Activated CD4-positive, alpha-beta T cell treated with anti-CD3 and anti-CD28 coated beads for 4 hours (primary cell): ENCODE data around the gene ULBP3.
A peak's percentile ranks its signal among the peaks of the same experiment; 100 is the strongest.

Experiments
- DNase-seq, 2 donors: peaks; one replicate each; pipeline ENCODE4 v3.0.0-alpha.2; 2020

Gene ULBP3

DNA sequence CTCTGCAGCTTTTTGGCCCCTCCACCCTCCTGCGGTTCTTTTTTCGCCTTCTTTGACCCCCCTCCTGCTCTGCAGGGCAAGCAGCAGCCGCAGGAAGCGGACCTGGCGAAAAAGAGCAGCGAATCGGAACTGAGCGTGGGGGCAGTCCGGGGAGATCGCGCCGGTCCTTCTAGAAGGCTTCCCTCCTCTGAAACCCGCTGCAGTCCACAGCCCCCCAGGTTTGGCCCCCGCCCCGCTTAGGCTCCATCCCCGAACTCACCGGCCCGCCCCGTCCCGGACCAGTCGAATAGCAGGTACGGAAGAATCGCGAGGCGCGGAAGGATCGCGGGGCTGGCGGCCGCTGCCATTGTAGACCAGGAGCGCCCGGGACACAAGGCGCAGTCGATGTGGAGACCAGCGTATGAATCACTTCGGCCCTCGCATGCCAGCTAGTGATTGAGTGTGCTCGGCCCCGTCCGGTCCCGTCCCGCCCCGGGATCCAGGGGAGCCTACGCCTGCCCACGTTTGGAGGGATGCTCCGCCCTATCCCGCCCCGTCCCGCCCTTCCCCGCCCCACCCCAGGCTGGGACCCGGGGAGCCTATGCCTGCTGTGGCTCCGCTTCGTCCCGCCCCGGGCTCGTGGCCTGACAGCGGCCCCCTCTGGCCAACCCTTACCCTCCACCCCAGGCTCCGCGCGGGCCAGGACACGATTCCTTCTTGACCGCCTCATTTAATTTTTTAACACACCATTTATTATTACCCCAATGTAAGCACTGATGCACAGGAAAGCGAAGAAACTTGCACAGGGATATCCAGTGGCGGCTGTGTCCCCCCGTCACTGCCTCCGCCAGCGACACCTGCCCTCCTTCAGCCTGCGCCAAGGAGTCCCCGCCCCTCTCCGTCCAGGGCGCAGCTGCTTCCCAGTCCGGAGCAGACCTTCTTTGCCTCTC lies at the start of gene ULBP3:
Gene ULBP3 (minus strand): TSS at position 402 of the 929 bp plus-strand sequence. CDS start 55 bp downstream, at position 347.
- DNase-seq: peak; percentile 58 to 63

DNA sequence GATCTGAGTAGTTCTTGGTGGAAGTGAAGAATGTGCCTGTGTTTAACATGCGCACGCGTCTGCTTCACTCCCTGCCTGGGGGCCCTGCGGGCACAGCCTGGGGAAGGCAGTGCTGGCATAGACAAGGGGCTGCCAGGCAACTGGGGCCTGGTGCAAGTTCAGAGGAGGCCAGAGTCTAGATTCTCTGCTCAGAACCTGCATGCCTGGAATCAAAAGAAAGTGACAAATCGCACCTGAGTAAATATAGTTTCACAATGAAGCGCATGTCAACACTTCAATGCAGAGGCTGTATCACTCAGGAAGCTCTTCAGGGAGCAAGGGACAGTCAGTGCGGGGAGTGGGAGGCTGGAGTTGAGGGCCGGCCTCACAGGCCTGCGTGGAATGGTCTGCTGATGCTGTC lies 49.7 kb upstream of the ULBP3 start:
- no peak for DNase-seq

DNA sequence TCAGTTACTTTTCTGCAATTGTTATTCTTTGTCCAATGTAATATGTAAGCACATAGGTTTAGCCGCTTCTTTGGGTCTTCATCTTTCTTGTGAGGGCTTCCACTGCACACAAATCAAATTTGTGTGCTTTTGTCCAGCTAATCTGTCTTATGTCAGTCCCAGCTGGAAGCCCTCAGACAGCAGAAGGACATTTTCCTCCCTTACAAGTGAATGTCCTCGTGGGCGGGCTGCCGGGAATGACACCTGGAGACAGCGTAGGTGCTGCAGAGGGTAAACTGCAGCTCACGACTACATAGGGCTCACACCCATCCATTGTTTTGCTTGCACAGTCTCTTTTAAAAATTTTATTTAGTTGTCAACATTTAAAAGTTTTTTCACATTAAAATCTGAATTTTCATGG lies 49.3 kb upstream of the ULBP3 start:
- DNase-seq: no peak

DNA sequence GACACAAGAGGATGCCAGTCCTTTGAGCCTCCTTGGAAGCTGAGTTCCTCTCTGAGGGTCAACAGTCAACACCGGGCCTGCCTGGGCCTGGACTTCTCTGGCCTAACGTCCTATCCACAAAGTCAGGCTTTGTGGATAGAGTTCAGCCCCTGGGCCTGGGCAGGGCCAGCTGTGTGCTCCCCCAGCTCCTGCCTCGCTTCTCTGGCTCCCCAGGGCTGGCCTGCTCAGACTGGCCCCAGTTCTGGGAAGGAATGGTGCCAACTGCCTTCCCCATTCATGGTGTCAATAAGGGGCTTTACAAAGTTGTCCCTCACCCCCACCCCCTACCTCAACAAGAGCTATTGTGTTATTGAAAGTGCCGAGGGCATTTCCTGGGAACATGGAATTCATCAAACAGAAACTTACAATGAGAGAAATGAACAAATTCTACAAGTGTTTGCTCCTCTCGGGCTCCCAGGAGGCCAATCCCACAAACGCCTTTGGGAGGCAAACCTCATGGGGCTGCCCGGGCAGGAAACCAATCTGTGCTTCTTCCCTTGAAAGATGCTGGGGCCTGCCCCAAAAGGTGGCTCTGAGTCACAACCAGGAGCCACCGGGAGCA lies 47.4 kb upstream of the ULBP3 start:
- DNase-seq: no peak

DNA sequence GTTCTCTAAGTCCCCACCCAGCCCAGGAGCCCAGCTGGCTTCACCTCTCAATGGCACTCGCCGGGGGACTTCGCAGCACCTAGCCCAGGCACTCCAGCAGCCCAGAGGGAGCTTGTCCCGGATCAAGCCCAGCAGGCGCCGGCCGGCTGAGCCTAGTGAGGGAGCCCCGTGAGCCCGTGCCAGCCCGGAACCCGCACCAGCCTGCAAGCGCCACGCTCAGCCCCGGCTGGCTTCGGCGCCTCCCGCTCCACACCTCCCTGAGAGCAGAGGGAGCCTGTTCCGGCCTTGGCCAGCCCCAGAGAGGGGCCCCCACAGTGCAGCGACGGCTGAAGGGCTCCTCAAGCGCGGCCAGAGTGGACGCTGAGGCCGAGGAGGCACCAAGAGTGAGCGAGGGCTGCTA lies 46.8 kb upstream of the ULBP3 start:
- no peak for DNase-seq

DNA sequence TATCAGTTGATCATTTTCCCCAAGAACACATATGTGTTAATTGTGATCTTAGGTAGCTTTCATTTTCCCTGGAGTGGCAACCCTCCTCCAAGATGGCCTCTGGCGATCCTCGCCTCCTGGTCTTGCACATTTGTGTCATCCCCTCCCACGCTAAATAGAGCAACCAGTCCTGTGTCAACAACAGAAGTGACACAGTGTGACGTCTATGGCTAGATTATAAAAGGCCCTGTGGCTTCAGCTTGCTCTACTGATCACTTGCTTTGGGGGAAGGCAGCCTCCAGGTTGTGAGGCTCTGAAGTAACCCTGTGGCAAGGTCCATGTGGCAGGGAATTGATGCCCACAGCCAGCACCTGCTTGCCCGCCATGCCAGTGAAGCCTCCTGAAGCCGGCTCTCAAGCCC lies 43.3 kb upstream of the ULBP3 start:
- DNase-seq: no peak

DNA sequence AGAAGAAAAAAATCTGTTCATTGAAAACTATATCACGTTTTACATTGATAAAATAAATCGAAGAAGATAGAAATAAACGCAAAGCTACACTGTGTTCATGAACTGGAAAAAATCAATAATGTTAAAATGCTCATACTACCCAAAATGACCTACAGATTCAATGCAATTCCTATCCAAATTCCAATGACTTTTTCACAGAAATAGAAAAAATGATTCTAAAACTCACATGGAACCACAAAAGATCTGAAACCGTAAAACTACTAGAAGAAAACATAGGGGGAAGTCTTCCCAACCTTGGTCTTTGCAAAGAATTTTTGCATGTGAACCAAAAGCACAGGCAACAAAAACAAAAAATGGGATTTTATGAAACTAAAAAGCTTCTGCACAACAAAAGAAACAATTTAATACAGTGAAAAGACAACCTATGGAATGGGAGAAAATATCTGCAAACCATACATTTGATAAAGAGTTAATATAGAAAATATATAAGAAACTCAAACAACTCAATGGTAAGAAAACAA lies 33.9 kb upstream of the ULBP3 start:
- no peak for DNase-seq

DNA sequence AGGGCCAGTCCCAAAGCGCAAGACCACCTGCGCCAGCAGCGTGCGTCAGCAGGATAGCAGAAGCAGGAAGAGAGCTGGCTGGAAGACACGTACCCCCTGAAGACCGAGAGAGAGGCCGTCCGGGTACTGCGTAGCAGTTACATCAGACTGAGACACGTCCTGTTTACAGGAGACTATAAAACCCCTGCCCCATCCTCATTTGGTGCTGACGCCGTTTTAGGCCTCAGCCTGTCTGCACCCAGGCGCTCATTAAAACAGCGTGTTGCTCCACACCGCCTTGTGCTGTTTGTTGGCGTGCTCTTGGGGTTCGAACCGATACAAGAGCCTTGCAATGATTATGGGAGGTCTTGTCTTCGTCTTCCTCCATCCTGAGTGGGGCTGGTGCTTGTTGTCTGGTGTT lies 31.8 kb upstream of the ULBP3 start:
- DNase-seq: no peak

DNA sequence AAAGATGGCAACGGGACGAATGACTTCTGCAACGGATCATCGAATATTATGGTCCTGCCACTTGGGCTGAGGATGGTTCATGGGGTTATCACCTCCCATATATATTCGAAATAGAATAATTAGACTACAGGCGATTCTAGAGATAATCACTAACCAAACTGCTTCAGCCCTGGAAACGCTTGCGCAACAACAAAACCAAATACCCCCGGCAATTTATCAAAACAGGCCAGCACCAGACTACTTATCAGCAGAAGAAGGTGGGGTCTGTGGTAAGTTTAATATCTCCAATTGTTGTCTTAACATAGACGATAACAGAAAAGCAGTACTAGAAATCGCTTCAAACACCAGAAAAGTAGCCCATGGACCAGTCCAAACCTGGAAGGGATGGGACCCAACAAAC lies 31.0 kb upstream of the ULBP3 start:
- no peak for DNase-seq

DNA sequence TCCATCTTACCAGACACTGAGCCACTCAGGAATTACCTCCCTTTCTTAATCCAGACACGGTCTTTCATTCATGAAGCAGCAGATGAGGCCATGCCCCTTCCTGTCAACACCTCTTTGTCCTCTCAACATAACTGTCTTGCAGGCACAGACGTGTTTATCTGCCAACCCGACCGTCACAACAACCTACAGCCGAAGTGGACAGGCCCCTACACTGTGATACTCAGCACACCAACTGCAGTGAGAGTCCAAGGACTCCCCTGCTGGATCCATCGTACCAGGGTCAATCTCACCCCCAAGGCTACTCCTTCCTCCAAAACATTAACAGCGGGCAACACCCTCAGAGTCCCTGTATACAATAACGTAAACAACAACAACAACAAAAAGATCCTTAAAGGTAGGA lies 30.6 kb upstream of the ULBP3 start:
- no peak for DNase-seq

DNA sequence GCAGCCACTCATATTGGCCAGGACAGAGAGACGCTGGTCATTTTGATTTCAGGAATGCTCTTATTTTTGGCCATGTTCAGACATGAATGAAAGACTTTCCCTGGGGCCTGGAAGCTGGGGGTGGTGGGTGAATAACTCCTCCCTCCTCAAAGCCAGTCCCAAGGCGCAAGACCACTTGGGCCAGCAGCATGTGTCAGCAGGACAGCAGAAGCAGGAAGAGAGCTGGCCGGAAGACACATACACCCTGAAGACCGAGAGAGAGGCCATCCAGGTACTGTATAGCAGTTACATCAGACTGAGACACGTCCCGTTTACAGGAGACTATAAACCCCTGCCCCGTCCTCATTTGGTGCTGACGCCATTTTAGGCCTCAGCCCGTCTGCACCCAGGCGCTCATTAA lies 29.2 kb upstream of the ULBP3 start:
- DNase-seq: no peak

DNA sequence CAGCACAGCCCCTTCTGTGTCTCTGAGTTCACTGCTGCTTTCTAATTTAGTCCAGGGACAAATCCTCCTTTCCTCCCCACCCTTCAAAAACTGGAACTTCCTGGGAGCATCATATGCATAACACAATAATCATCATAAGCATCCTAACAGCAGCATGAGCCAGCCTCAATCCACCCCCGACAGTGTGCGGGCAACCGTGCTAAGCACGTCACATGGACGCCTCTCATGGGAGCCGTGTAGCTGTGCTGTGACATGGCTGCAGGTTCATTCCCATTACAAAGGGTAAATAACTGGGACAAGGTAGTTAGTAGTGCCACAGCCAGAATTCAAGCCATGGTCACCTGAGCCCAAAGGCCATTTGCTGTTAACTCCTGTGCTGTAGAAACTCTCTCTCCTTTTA lies 24.5 kb upstream of the ULBP3 start:
- no peak for DNase-seq

DNA sequence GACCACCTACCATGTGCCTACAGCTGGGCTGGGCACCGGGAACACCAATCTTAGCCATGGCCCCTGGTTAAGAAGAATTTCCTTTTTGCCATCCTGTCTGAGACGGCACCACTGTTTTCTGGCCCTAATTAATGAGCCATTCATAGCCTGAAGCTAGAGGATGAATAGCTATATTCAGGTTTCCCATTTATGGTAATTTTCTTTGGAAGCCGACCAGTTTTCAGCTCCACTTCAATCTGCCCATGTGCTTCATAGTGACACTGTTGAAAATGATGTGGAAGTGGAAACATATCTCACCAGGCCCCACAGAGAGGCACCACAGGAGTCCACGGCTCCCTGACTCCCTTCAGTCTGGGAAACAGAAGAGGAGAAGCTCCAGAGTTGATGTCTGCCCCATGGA lies 22.6 kb upstream of the ULBP3 start:
- no peak for DNase-seq

DNA sequence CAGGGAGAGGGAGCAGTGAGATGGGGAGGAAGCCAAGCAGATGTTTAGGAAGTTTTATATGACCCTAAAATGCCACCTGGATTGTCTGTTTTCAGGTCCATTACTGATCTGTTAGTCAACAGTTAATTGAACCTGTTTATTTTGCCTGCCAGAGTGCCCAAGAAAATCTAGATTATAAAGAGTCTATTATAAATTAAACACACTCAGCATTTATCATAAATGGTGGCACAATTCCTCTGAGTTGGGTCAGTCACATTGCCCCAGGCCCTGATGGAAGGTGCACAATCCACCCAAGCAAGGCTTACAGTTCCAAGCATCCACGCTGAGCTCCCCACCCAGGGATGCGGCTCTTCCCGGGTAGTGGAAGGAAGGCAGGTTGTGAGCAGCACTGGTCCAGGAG lies 21.4 kb upstream of the ULBP3 start:
- no peak for DNase-seq

DNA sequence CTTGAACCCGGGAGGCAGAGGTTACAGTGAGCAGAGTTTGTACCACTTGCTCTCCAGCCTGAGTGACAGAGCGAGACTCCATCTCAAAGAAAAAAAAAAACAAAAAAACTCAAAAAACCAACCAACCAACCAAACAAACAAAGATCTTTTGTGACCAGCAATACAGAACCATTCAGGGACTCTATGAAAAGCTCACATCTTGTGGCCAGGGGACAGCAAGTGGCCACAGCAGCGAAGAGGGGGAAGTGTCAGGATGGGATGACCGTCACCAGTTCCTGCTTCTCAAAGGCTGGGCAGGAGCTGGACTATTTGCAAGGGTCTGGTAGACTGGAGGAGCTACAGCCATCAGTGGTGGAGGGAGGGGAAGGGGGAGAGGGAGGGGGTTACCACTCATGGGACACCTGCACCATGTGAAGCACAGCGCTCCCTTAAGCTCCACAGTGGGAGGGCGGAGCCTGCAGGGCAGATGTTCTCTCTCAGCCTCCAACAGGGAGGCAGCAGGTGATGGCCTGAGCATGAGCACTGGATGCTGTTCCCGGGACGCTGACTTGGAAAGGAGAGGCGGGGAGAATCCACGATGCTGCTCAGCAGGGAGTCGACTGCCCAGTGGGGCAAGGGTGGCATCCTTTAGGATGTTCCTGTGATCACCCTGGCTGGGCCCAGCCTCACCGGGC lies 19.7 kb upstream of the ULBP3 start:
- no peak for DNase-seq

DNA sequence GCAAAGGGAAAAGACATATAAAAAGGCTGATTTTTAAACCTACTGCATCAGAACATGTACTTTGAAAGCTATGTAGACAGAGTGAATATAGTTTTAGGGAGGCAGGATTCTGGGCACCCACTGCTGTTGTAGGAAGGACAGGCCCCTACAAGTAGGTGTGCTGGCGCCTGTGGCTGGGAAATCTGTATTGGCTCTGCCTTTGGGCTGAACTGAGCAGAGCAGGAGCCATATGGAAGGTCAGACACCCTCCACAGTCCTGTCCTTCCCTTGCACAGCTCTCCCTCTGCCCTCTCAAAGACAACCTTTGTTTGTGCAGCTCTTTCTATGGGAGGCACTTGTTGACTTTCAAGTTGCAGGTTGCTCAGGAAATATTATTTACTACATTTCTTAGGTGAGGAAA lies 18.4 kb upstream of the ULBP3 start:
- DNase-seq: no peak

DNA sequence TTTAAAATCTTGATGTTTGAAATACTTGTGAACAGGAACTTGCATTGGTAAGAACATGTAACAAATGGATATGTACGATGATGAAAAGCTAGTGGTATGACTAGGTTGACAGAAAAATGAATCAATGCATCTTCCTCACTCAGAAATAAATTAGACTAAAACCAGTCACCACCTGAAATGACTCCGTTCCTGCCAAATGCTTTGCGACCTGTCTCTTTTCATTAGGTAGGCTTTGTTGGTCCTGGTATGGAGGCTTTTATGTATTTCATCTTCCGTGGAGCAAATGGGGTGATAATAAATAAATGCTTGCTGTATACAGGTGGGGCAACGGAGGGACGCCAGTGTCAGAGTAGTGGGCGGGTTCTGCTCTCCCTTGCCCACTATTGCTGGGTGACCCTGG lies 17.1 kb upstream of the ULBP3 start:
- DNase-seq: no peak

DNA sequence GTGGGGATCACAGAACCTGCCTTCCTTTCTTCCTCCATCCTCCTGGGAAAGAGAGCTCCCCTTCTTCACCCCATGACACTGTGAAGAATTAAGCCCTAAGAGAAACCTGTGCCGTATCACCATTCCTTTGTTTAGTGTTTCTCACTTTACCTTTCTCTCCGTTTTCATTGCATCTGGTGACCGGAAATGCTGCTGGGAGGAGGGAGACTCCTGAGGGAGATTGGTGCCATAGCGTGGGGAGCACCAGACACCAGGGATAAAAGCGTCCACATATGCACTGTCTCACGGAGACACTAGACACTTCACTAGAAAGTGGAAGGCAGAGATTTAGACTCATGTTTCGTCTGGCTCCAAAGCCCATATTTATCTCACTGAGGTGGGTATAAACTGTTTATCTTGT lies 15.5 kb upstream of the ULBP3 start:
- no peak for DNase-seq

DNA sequence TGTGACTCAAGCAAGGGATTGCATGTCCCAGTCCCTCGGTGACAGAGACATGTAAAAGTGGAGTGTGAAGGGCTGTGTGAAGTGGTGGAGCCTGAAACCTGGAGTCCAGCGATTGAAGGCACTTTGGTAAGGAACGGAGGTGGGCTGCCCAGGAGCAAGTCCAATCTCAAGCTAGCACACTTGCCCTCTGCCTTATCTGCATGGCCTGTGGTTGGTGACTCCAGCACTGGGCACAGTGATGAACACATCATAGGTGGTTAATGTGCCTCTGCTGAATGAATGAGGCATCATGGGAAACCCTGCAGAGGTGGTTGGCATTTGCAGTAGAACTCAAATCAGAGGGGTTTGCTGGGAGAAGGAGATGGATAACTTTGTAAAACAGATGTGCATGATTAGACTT lies 14.9 kb upstream of the ULBP3 start:
- DNase-seq: no peak

DNA sequence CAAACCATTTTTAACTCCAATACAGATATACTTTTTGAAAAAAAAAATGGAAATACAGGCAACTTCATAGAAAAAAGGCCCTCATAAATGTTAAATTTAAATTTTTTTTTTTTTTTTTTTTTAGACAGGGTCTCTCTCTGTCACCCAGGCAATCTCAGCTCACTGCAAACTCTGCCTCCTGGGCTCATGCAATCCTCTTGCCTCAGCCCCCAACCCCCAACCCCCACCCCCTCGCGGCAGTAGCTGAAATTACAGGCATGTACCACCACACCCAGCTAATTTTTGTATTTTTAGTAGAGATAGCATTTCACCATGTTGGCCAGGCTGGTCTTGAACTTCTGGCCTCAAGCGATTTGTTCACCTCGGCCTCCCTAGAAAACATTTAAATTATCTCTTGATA lies 12.8 kb upstream of the ULBP3 start:
- DNase-seq: no peak

DNA sequence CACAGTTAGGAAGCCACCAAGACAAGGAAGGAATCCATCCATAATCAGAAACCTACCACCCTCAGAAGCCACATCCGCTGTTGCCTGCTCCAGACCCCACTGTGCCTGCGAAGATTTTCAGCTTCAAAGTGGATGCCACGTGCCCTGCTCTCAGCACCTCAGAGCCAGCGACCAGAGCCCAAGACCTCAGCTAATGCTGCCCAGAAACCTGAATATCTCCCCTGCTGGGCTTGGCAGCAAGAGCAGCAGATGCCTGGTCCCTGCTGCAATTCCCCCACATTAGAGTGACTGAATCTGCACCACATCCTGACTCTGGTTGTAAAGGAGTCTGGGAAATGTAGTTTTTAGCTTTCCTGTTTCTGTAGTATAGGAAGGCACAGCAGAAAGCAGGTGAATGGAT lies 10.7 kb upstream of the ULBP3 start:
- DNase-seq: no peak

DNA sequence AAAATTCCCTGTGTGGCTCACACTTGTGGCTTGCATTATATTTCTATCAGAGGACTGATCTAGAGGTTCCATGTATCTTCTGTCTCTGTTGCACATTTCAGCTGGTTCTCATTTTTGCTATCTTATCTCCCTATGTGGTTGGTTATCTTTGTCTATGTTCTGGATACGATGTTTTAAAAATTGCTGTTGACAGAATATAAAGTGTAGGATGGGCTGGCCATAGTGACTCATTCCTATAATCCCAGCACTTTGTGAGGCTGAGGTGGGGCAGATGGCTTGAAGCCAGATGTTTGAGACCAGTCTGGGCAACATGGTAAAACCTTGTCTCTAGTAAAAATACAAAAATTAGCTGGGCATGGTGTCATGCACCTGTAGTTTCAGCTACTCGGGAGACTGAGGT lies 9.9 kb upstream of the ULBP3 start:
- DNase-seq: no peak

DNA sequence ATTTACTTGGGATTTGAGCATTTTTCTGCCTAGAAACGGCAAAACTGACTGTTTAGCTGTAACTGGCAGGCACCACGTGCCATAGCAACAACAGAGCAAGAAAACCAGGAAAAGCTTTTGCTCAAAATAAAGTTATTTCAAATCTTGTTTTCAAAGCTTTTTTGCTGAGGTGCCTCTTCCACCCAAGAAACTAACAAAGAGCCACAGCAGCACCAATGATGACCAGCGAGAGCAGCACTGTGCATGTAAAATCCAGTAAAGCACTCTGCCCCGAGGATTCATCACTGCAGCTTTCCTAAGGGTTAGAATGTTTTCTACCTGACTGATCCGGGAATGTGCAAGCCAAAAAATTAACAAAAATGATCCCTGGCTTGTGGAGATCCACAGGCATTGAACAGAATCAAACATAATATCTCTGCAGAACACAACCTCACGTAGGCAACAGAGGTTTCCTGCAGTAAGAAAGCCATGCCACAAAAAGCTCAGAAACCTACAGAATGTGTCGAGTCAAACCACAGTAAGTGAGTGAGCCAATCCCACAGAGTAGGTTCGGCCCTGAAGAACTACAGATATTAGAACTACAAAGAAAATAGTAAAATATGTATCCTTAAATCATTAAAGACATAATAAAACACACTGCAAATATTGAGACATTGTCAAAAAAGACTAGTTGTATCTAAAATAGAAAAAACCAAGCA lies 7.4 kb upstream of the ULBP3 start:
- DNase-seq: no peak
